H1 (cell line): ENCODE results near the gene ALDH3B1. TPM values are rescaled to one million over a fixed set of nuclear protein-coding genes. Genes with fewer than 3 reads are reported as not detected.

Experiments
- CTCF ChIA-PET: fragments of 300-600 bp; sonication (Branson Sonifier 250); formaldehyde crosslinking; loops from one replicate; lab custom pipeline; 2021; ENCODE audit not compliant: partially characterized antibody; lab: Charles Lee
- POLR2A ChIA-PET: fragments of 300-600 bp; sonication (Branson Sonifier 250); formaldehyde crosslinking; loops from one replicate; lab custom pipeline; 2021; ENCODE audit warnings: inconsistent platforms; ENCODE audit not compliant: partially characterized antibody; lab: Charles Lee
- DNase-seq, 2 experiments: peaks; one replicate each; pipeline versions ENCODE4 v3.0.0 to v3.0.0-alpha.2; 2010 to 2022; ENCODE audit warnings: low spot score in 2 of 2, low read depth in 1 of 2, mixed read lengths in 1 of 2
- FAIRE-seq: peaks from 2 replicates; lab custom pipeline; 2011; peaks lifted over from hg19 to GRCh38; lab: Jason Lieb, UNC
- H2AFZ ChIP-seq: 2 replicates; pipeline ENCODE4 v1.8.1; 2012; ENCODE audit warnings: low read length, inconsistent platforms
- H2AK5ac ChIP-seq: 2 replicates; pipeline ENCODE4 v1.6.1; 2013; ENCODE audit warnings: low read depth, low read length
- H2BK120ac ChIP-seq: replicated peaks from 2 replicates; pipeline ENCODE3; 2013; ENCODE audit warnings: low read depth, low read length, inconsistent platforms
- H2BK12ac ChIP-seq: 2 replicates; pipeline ENCODE4 v1.6.1; 2013; ENCODE audit warnings: low read depth, low read length
- H2BK15ac ChIP-seq: 2 replicates; pipeline ENCODE4 v1.6.1; 2013; ENCODE audit warnings: low read length
- H2BK20ac ChIP-seq: 2 replicates; pipeline ENCODE4 v1.6.1; 2013; ENCODE audit warnings: low read length
- H2BK5ac ChIP-seq: 2 replicates; pipeline ENCODE4 v1.6.1; 2013; ENCODE audit warnings: low read depth, low read length
- H3K14ac ChIP-seq: 2 replicates; pipeline ENCODE4 v1.6.1; 2013; ENCODE audit warnings: inconsistent platforms; ENCODE audit not compliant: insufficient read length
- H3K18ac ChIP-seq: 2 replicates; pipeline ENCODE4 v1.6.1; 2013; ENCODE audit warnings: low read length; ENCODE audit errors: extremely low read depth
- H3K23ac ChIP-seq: 2 replicates; pipeline ENCODE4 v1.6.1; 2013; ENCODE audit warnings: inconsistent platforms; ENCODE audit not compliant: insufficient read length
- H3K23me2 ChIP-seq: 2 replicates; pipeline ENCODE4 v1.6.1; 2013; ENCODE audit warnings: low read depth, low read length
- H3K27ac ChIP-seq: 2 replicates; pipeline ENCODE4 v1.6.1; 2011; ENCODE audit warnings: low read depth, low read length, inconsistent platforms
- H3K27me3 ChIP-seq, 4 experiments: replicated peaks in 1 of 4; 1 replicate in 1 of 4; 2 replicates in 3 of 4; pipeline versions ENCODE4 v1.6.1 to v1.8.1; 2011 to 2013; ENCODE audit warnings: low read length in 3 of 4, mild to moderate bottlenecking in 3 of 4, inconsistent platforms in 2 of 4, mixed read lengths in 2 of 4, moderate library complexity in 1 of 4; ENCODE audit not compliant: control insufficient read depth in 3 of 4, insufficient read depth in 3 of 4; ENCODE audit errors: extremely low read depth in 1 of 4
- H3K36me3 ChIP-seq, 4 experiments: 2 replicates each; pipeline versions ENCODE4 v1.6.1 to v1.8.1; 2011 to 2013; ENCODE audit warnings: mild to moderate bottlenecking in 4 of 4, low read length in 3 of 4, moderate library complexity in 2 of 4, control low read depth in 1 of 4, inconsistent platforms in 1 of 4; ENCODE audit not compliant: insufficient read depth in 4 of 4, control insufficient read depth in 2 of 4
- H3K4ac ChIP-seq: replicated peaks from 2 replicates; pipeline ENCODE3; 2013; ENCODE audit warnings: low read length, low read depth, mixed read lengths, inconsistent platforms; ENCODE audit not compliant: insufficient read length
- H3K4me1 ChIP-seq, 4 experiments: replicated peaks in 1 of 4; 1 replicate in 1 of 4; 2 replicates in 3 of 4; pipeline versions ENCODE4 v1.6.1 to v1.8.1; 2011 to 2013; ENCODE audit warnings: low read length in 3 of 4, inconsistent platforms in 2 of 4, mixed read lengths in 1 of 4; ENCODE audit not compliant: insufficient read depth in 4 of 4, control insufficient read depth in 3 of 4
- H3K4me2 ChIP-seq, 2 experiments: 2 replicates each; pipeline versions ENCODE4 v1.6.1 to v1.8.1; 2011 to 2013; ENCODE audit warnings: low read depth in 2 of 2, low read length in 2 of 2, control low read depth in 1 of 2, inconsistent platforms in 1 of 2, mild to moderate bottlenecking in 1 of 2; ENCODE audit not compliant: insufficient read depth in 1 of 2
- H3K4me3 ChIP-seq, 4 experiments: fragments of 200-600, 300-600 bp in 1 of 4; sonication (generic), shearing (Covaris generic), sonication (Bioruptor Twin) in 1 of 4; 2 replicates each; pipeline versions ENCODE4 v1.5.1 to v1.8.1; 2011 to 2016; ENCODE audit warnings: low read length in 4 of 4, low read depth in 3 of 4, control low read depth in 2 of 4, inconsistent platforms in 2 of 4, mild to moderate bottlenecking in 2 of 4, mixed read lengths in 1 of 4, moderate library complexity in 1 of 4; ENCODE audit not compliant: insufficient read depth in 2 of 4; ENCODE audit errors: extremely low read depth in 1 of 4
- H3K56ac ChIP-seq: replicated peaks from 2 replicates; pipeline ENCODE3; 2013; ENCODE audit warnings: low read depth, mild to moderate bottlenecking, mixed read lengths, low read length, inconsistent platforms; ENCODE audit not compliant: insufficient read length
- H3K79me1 ChIP-seq: 2 replicates; pipeline ENCODE4 v1.6.1; 2013; ENCODE audit warnings: low read depth, low read length, control low read depth
- H3K79me2 ChIP-seq, 2 experiments: 2 replicates each; pipeline versions ENCODE4 v1.6.1 to v1.8.1; 2012 to 2013; ENCODE audit warnings: low read length in 2 of 2, mild to moderate bottlenecking in 2 of 2, inconsistent platforms in 1 of 2; ENCODE audit not compliant: insufficient read depth in 2 of 2, control insufficient read depth in 1 of 2
- H3K9ac ChIP-seq, 4 experiments: replicated peaks in 1 of 4; 1 replicate in 1 of 4; 2 replicates in 3 of 4; pipeline versions ENCODE4 v1.6.1 to v1.8.1; 2011 to 2013; ENCODE audit warnings: low read depth in 3 of 4, low read length in 3 of 4, control low read depth in 2 of 4, mild to moderate bottlenecking in 2 of 4, moderate library complexity in 2 of 4, inconsistent platforms in 1 of 4; ENCODE audit errors: extremely low read depth in 1 of 4
- H3K9me3 ChIP-seq, 2 experiments: 2 replicates each; pipeline versions ENCODE4 v1.6.1 to v1.8.1; 2012 to 2013; ENCODE audit warnings: mild to moderate bottlenecking in 2 of 2, moderate library complexity in 2 of 2, control low read depth in 1 of 2, inconsistent platforms in 1 of 2, low read depth in 1 of 2, low read length in 1 of 2, mixed read lengths in 1 of 2; ENCODE audit not compliant: insufficient read depth in 2 of 2
- H4K20me1 ChIP-seq, 2 experiments: replicated peaks in 1 of 2; 2 replicates each; pipeline versions ENCODE3 to v1.8.1; 2011 to 2013; ENCODE audit warnings: inconsistent platforms in 2 of 2, low read length in 2 of 2, mild to moderate bottlenecking in 1 of 2; ENCODE audit not compliant: insufficient read depth in 2 of 2, control insufficient read depth in 1 of 2
- H4K5ac ChIP-seq: 2 replicates; pipeline ENCODE4 v1.6.1; 2013; ENCODE audit warnings: low read length, low read depth, mixed read lengths, inconsistent platforms; ENCODE audit not compliant: insufficient read length
- H4K8ac ChIP-seq: 2 replicates; pipeline ENCODE4 v1.8.0; 2013; ENCODE audit warnings: mild to moderate bottlenecking, moderate library complexity, low read length, inconsistent platforms; ENCODE audit not compliant: insufficient read depth; ENCODE audit errors: extremely low read depth
- H4K91ac ChIP-seq: replicated peaks from 2 replicates; pipeline ENCODE3; 2013; ENCODE audit warnings: low read length, mixed read lengths, inconsistent platforms; ENCODE audit not compliant: insufficient read length
- CEBPB ChIP-seq: IDR thresholded peaks from 2 replicates; pipeline ENCODE4 v1.6.1; 2012; ENCODE audit warnings: low read depth, low read length
- CREB1 ChIP-seq: IDR thresholded peaks from 2 replicates; pipeline ENCODE4 v1.6.1; 2012; ENCODE audit warnings: inconsistent platforms
- CTBP2 ChIP-seq: IDR thresholded peaks from 2 replicates; pipeline ENCODE4 v1.7.0; 2011; ENCODE audit warnings: borderline replicate concordance, mild to moderate bottlenecking, moderate library complexity, mixed read lengths, low read length; ENCODE audit not compliant: insufficient read depth, insufficient read length
- JUN ChIP-seq: IDR thresholded peaks from 2 replicates; pipeline ENCODE4 v1.6.1; 2011; ENCODE audit warnings: low read depth, mild to moderate bottlenecking, improper control_type of control experiment, low read length
- MAFK ChIP-seq: IDR thresholded peaks from 2 replicates; pipeline ENCODE4 v1.6.1; 2012; ENCODE audit warnings: low read depth, mild to moderate bottlenecking, improper control_type of control experiment, low read length
- POLR2AphosphoS5 ChIP-seq: IDR thresholded peaks from 2 replicates; pipeline ENCODE4 v1.6.1; 2011; ENCODE audit warnings: low read depth, low read length
- SIX5 ChIP-seq: IDR thresholded peaks from 2 replicates; pipeline ENCODE4 v1.6.1; 2011; ENCODE audit warnings: mild to moderate bottlenecking, low read depth, low read length
- TBP ChIP-seq: IDR thresholded peaks from 2 replicates; pipeline ENCODE4 v1.6.1; 2011; ENCODE audit warnings: low read depth, low read length, improper control_type of control experiment
- YY1 ChIP-seq: IDR thresholded peaks from 2 replicates; pipeline ENCODE4 v1.6.1; 2011; ENCODE audit warnings: low read depth, mild to moderate bottlenecking, low read length
- ZNF274 ChIP-seq: IDR thresholded peaks from 2 replicates; pipeline ENCODE4 v1.7.0; 2012; ENCODE audit warnings: low read length, borderline replicate concordance; ENCODE audit errors: extremely low read depth
- WGBS, 2 experiments: shearing (Covaris generic) in 1 of 2; methylation state at CpG; one replicate each; pipeline versions ENCODE4 v1.1.6 to v1.1.7; 2013 to 2015; ENCODE audit warnings: low lambda C conversion rate in 2 of 2, mixed read lengths in 2 of 2, inconsistent platforms in 1 of 2, low coverage in 1 of 2, missing lambda C conversion rate in 1 of 2; ENCODE audit not compliant: insufficient replicate concordance in 2 of 2, insufficient coverage in 1 of 2, insufficient read length in 1 of 2; ENCODE audit errors: extremely low coverage in 1 of 2, missing lambda C conversion rate in 1 of 2; 5-methylcytosine and 5-hydroxymethylcytosine counted together
- polyA plus RNA-seq, 7 experiments: library from polyadenylated mRNA; depleted of rRNA in 3 of 7; stranded (reverse) in 5 of 7; unstranded in 2 of 7; fragments of >200 nt in 5 of 7; fragments of 200-250 nt in 2 of 7; gene quantifications; 1 replicate in 5 of 7; 2 replicates in 1 of 7; 4 replicates in 1 of 7; pipeline versions ENCODE4 v1.2.1 to v1.2.3, GENCODE V29; 2011 to 2013; ENCODE audit warnings: missing spikeins in 2 of 7, mixed read lengths in 2 of 7
- total RNA-seq: library from RNA; stranded (reverse); fragmentation: NEBNext Ultra II Directional; extraction: Animal tissue kit (Norgen Biotek cat#: 25700); gene quantifications from 2 replicates; pipeline ENCODE4 v1.2.1, GENCODE V29; 2021

Gene ALDH3B1
- total and polyA plus RNA-seq, 2 of the 8 experiments (the other 6 are each of a cell fraction or from before 2014, with no cell fraction given), result 0.32 to 0.47 TPM

DNA sequence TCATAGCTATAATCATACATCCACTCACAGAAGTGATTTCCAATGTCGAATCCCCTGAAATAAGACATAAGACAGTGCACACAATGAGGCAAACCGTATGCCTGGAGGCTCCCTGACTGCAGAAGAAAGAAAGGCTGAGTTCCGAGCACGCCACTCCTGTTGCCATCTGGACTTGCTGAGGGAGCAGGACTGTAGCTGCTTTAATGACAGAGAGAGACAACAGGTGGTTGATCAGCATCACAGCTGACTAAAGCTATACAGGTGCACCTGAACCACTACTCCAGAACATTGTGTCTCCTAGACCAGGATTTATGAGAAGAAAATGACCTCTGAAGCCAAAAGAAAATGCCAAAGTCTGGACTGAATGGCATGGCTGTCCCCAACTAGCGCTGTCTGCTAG, 55.7 kb downstream of the ALDH3B1 start:
- Histone ChIP-seq H3K4me2 (no peak overlapping the region), H3K79me2 (no peaks in the 10 kb centered on the region; a peak in 1 of 4 replicates), H2AK5ac (no peak overlapping the region), H4K5ac (no peak overlapping the region), H3K14ac (no peak overlapping the region), H2BK12ac (no peak overlapping the region), H4K91ac (no peak overlapping the region), H3K4me1 (no peaks in the 10 kb centered on the region), H3K23ac (no peak overlapping the region), H3K27ac (no peak overlapping the region), H2AFZ (no peak overlapping the region), H3K36me3 (peaks cover 43 to 96% (median 86%) of the 10 kb centered on the region in 4 experiments), H3K4ac (no peak overlapping the region), H4K8ac (no peak overlapping the region), H3K79me1 (peaks cover 3% of the 10 kb centered on the region; the same call in 1 of the 2 replicates), H3K56ac (no peak overlapping the region), H2BK15ac (no peak overlapping the region), H3K23me2 (no peaks in the 10 kb centered on the region), H4K20me1 (peaks cover 4 to 6% of the 10 kb centered on the region in 2 experiments), H3K18ac (no peak overlapping the region), H3K9me3 (no peaks in the 10 kb centered on the region), H3K9ac (no peak overlapping the region), H2BK5ac (no peak overlapping the region), H2BK20ac (no peak overlapping the region), H3K4me3 (no peak overlapping the region), H3K27me3 (no peaks in the 10 kb centered on the region), H2BK120ac (no peak overlapping the region)
- ChIA-PET POLR2A (interaction anchor here (1.4 kb wide), 1 partner anchor 14 kb away, joined by 4 read pairs; no protein-coding TSS in a partner anchor), CTCF (interaction anchor here (0.8 to 1.0 kb wide), 2 partner anchors 114 to 143 kb away, joined by 3 read pairs; no protein-coding TSS in a partner anchor)
- DNase-seq, result no peak
- 95% methylated on average over 5 of the region's 5 CpGs; no CpG with 5 or more reads in 1 of the 2 experiments for WGBS, 2 experiments
- no peak for FAIRE-seq
- TF ChIP-seq MAFK (no peak), SIX5 (no peak), CTBP2 (no peak), POLR2AphosphoS5 (no peak), CEBPB (no peak), TBP (no peak), CREB1 (no peak), JUN (no peak), YY1 (no peak), ZNF274 (no peak)
